ENCODE data around the gene TOMM20L. TPM values are rescaled to one million over a fixed set of nuclear protein-coding genes. Genes with fewer than 3 reads are reported as not detected.

Gene TOMM20L
- total RNA-seq (1 to 10 TPM in 1 of 7 donors, under 1 TPM in 1, not detected in 5; 0.95 to 1.1 TPM), polyA plus RNA-seq (under 1 TPM in 1 of 3 donors, not detected in 2; 0.29 TPM)
- long read RNA-seq, donor 1 = 0 reads
- long read RNA-seq, donor 2 = 0 reads

DNA sequence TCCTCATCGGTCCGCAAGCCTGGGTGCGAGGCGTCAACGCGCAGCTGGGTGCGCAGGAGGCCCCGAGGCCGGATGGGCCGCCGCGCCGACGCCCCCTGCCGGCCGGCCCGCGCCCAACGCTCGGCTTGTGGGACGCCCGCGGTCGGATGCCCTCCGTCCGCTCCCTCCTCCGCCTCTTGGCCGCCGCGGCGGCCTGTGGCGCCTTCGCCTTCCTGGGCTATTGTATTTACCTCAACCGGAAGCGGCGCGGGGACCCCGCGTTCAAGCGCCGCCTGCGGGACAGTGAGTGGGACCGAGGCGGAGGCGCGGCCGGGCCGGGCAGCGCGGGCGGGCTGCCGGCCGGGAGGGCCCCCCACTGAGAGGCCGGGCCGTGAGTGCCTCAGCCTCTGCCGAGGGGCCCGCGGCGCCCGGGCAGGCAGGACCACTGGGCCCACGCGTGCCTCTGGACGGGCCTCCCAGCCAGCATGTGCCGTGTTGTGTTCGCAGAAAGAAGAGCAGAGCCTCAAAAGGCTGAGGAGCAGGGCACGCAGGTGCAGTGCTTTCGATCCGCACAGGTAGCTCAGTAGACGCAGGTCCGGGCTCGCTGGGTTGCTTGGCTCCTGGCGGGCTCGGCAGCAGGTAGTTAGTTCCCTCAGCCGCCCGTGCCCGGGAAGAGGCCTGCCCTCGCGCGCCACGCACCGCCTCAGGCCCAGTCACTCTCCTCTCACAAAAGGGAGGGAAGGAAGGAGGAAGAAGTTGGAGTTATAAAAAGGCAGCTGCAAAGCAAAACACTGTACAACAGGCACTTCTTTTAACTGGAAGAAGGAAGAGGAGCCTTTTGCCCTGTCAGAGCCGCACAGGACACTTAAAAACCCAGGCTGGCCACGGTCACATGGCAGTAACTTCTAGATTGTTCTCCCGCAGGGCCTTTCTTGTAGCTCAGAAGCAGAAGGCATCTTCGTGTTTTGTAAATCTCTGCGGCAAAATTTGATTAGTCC, at the start of gene TOMM20L:
Gene TOMM20L (plus strand): TSS at position 119 of the 977 bp plus-strand sequence. CDS start 28 bp downstream, at position 147.
- Histone ChIP-seq H3K36me3 (no peaks in the 10 kb centered on the region), H3K27ac (peak within 1 kb of the TSS; percentile 74 to 90 (median 82)), H3K4me3 (peak within 1 kb of the TSS; percentile 44 to 81 (median 58)), H3K4me1 (peaks cover 0 to 19% (median 13%) of the 10 kb centered on the region in 6 donors), H3K9me3 (no peaks in the 10 kb centered on the region), H3K27me3 (replicated peaks in 1 of 7) (no peaks in the 10 kb centered on the region)
- 7 to 26% (median 9%) methylated on average over 23 to 86 of the region's 86 CpGs for WGBS, 5 donors
- peak; percentile 95 for DNase-seq
- TF ChIP-seq, protein P1, sequence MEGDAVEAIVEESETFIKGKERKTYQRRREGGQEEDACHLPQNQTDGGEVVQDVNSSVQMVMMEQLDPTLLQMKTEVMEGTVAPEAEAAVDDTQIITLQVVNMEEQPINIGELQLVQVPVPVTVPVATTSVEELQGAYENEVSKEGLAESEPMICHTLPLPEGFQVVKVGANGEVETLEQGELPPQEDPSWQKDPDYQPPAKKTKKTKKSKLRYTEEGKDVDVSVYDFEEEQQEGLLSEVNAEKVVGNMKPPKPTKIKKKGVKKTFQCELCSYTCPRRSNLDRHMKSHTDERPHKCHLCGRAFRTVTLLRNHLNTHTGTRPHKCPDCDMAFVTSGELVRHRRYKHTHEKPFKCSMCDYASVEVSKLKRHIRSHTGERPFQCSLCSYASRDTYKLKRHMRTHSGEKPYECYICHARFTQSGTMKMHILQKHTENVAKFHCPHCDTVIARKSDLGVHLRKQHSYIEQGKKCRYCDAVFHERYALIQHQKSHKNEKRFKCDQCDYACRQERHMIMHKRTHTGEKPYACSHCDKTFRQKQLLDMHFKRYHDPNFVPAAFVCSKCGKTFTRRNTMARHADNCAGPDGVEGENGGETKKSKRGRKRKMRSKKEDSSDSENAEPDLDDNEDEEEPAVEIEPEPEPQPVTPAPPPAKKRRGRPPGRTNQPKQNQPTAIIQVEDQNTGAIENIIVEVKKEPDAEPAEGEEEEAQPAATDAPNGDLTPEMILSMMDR (IDR thresholded peaks at IDR 0.05 in 8 of 11, conservative IDR thresholded peaks at IDR 0.05 in 3 of 11) = peak in 9 of 11 experiments; percentile 4 to 99 (median 95)
- no peak for TF ChIP-seq POLR2A (IDR thresholded peaks at IDR 0.05)
- TF ChIP-seq POLR2AphosphoS5 (IDR thresholded peaks at IDR 0.05) = peak in 2 of 3 donors; percentile 66 to 76
- intact Hi-C loops (cut with DNase I; ENCODE audit: low total_unique reads) = no loop called here

DNA sequence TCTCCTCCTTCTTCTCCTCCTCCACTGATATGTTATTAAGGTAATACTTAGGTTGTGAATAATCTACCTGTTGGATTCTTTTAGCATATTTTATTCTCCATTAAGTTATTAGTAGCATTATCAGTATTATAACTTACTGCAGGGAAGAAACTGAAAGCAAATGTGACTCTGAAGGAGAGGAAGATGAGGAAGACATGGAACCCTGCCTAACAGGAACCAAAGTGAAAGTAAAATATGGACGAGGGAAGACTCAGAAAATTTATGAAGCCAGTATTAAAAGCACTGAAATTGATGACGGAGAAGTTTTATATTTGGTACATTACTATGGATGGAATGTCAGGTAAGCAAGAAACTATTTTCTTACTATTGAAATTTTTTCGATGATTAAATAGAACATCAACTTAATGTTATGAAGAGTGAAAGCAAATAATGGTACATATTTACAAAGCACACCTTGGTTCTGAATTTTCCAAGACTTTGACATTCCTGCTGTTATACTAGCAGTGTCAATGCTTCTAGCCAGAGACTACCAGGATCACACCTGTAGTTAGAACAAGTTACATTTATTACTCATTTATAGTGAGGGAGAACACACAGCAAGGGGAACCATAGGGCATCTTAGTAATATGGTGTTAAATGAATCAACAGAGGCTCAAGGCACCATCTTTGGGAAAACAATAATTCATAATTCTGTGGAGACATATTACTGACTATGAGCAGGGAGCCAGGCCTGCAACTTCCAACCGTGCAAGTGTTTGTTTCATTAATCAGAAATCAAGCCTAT, 42.0 kb upstream of the TOMM20L start:
- Histone ChIP-seq H3K9me3 (no peaks in the 10 kb centered on the region), H3K27me3 (replicated peaks in 1 of 7) (no peaks in the 10 kb centered on the region), H3K27ac (peak overlapping the region; percentile 28 to 66 (median 58)), H3K4me3 (peak overlapping the region in 5 of 8 donors; percentile 4 to 40 (median 17)), H3K36me3 (peaks cover 2 to 96% (median 29%) of the 10 kb centered on the region in 6 donors), H3K4me1 (peaks cover 3 to 33% (median 22%) of the 10 kb centered on the region in 6 donors)
- DNase-seq = no peak
- TF ChIP-seq, protein P1 (IDR thresholded peaks at IDR 0.05 in 8 of 11, conservative IDR thresholded peaks at IDR 0.05 in 3 of 11) = no peak
- TF ChIP-seq POLR2AphosphoS5 (IDR thresholded peaks at IDR 0.05) = no peak
- TF ChIP-seq POLR2A (IDR thresholded peaks at IDR 0.05) = no peak
- 48 to 53% (median 51%) methylated on average over 4 of the region's 4 CpGs for WGBS, 5 donors
- intact Hi-C loops (cut with DNase I; ENCODE audit: low total_unique reads) = no loop called here

DNA sequence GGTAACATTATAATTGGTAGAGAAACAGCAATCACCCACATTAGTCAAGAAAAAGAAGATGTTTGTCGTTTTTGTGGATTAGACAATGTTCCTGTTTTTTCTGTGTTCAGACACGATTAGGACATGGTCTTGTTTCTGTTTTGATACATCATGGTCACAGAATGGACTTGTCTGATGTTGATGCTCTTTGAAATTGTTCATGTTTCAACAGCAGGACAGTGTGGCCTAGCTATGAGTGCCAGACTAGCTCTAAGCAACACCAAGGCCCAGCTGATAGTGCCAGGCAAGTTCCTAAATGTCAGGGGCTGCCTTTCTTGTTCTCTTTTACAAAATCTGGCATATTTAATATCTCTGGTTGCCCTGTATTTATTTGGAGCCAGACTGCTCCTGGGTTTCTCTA, 40.9 kb upstream of the TOMM20L start:
- no peak overlapping the region for H3K4me3 ChIP-seq
- no peaks in the 10 kb centered on the region for H3K27me3 ChIP-seq (replicated peaks in 1 of 7)
- 38 to 69% (median 46%) methylated on average over 2 of the region's 2 CpGs for WGBS, 5 donors
- no peak for DNase-seq
- peak overlapping the region in 3 of 8 donors; percentile 16 to 65 (median 57) for H3K27ac ChIP-seq
- peaks cover 2 to 96% (median 26%) of the 10 kb centered on the region in 6 donors for H3K36me3 ChIP-seq
- TF ChIP-seq, protein P1 (IDR thresholded peaks at IDR 0.05 in 8 of 11, conservative IDR thresholded peaks at IDR 0.05 in 3 of 11) = no peak
- TF ChIP-seq POLR2A (IDR thresholded peaks at IDR 0.05) (no peak), POLR2AphosphoS5 (IDR thresholded peaks at IDR 0.05) (no peak)
- H3K4me1 ChIP-seq = peaks cover 3 to 33% (median 22%) of the 10 kb centered on the region in 6 donors
- intact Hi-C loops (cut with DNase I; ENCODE audit: low total_unique reads) = no loop called here
- H3K9me3 ChIP-seq = no peaks in the 10 kb centered on the region

Measured in spleen (tissue), 13 donors.